Inflammatory macrophage treated with lipopolysaccharide for 1 hour (primary cell): ENCODE data around the gene SLC5A9.
"Not testable (repeated sequence)": the region's sequence is repeated elsewhere in the genome, so short reads cannot be mapped to it uniquely, and the experiment has no call there.

Experiments
- DNase-seq, 2 donors: peaks; one replicate each; pipeline ENCODE4 v3.0.0-alpha.2; 2020 to 2022

The SLC5A9 gene

GRCh38 chr1:48246727-48247126 lies 24.2 kb downstream of the SLC5A9 start:
- peak; percentile 22 to 49 for DNase-seq

GRCh38 chr1:48248356-48248755 lies 25.8 kb downstream of the SLC5A9 start:
- no peak for DNase-seq

GRCh38 chr1:48249868-48250267 lies 27.4 kb downstream of the SLC5A9 start:
- DNase-seq: no peak

DNA sequence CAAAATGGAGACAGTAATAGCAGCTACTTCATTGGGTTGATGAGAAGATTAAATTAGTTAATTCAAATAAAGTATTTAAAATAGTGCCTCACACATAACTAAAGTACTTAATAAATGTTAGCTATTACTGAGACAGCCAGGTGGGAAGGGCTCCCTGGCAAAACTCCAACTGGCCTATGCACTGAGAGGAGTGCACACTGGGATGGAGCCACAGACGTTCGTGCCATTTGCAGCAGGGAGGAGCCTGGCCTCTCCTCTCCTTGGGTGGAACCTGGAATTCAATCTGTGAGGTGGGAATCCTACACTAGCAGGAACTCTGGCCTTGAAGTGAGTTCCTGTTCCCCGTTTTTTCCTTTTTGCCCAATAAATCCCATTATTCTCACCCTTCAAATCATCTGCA lies 28.1 kb downstream of the SLC5A9 start:
- no peak for DNase-seq

DNA sequence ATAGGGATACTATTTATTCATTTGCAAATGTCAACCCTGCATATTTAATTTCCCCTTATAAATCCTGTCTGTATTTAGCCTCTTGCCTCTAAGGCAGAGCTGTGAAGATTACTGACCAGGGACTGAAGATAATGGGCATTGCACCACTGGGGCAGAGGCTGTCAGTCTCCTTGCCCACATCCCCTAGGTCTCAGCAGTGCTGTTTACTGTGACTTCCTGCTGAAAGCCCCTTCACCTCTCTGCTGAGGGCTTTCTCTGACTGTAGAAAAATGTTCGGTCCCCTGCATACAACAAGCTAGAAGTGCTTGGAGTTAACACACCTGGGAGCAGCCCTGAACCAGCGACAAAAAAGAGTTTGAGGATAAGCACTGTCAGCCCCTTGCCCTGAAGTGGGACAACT lies 28.8 kb downstream of the SLC5A9 start:
- DNase-seq: no peak

- DNase-seq: no peak
These were observed 29.3 kb downstream of the SLC5A9 start for GRCh38 chr1:48251821-48252220.

- no peak for DNase-seq
These were observed 31.7 kb downstream of the SLC5A9 start for GRCh38 chr1:48254254-48254653.

DNA sequence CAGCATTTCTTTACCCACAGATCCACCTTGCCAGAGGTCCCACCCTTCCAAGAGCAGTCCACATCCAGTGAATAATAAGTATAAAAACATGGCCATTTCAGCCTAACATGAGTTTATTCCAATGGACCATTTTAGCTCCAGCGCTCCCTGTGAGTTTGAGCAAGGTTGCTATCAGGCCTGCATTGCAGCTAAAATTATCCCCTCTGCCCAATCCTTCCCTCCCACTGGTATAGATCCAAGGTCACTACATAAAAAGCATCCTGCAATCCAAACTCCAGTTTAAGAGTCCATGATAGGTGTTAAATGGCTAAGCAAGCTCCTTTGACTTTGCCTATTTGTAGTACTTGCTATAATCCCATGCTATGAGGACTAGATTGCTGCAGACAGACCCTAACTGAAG lies 35.6 kb downstream of the SLC5A9 start:
- DNase-seq: no peak

- no peak for DNase-seq
These were observed 39.4 kb downstream of the SLC5A9 start for GRCh38 chr1:48261881-48262400.

- no peak for DNase-seq
These were observed 40.5 kb downstream of the SLC5A9 start for GRCh38 chr1:48263041-48263440.

- no peak for DNase-seq
These were observed 44.1 kb downstream of the SLC5A9 start for GRCh38 chr1:48266576-48266975.

DNA sequence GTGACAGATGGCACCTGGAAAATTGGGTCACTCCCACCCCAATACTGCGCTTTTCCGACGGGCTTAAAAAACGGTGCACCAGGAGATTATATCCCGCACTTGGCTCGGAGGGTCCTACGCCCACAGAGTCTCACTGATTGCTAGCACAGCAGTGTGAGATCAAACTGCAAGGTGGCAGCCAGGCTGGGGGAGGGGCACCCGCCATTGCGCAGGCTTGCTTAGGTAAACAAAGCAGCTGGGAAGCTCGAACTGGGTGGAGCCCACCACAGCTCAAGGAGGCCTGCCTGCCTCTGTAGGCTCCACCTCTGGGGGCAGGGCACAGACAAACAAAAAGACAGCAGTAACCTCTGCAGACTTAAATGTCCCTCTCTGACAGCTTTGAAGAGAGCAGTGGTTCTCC lies 54.9 kb downstream of the SLC5A9 start:
- not testable (repeated sequence) for DNase-seq

DNA sequence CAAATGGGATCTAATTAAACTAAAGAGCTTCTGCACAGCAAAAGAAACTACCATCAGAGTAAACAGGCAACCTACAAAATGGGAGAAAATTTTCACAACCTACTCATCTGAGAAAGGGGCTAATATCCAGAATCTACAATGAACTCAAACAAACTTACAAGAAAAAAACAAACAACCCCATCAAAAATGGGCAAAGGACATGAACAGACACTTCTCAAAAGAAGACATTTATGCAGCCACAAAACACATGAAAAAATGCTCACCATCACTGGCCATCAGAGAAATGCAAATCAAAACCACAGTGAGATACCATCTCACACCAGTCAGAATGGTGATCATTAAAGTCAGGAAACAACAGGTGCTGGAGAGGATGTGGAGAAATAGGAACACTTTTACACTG lies 59.8 kb downstream of the SLC5A9 start:
- not testable (repeated sequence) for DNase-seq

GRCh38 chr1:48284696-48285420 lies 62.3 kb downstream of the SLC5A9 start:
- not testable (repeated sequence) for DNase-seq

GRCh38 chr1:48285525-48285924 lies 63.0 kb downstream of the SLC5A9 start:
- DNase-seq: no peak

GRCh38 chr1:48291421-48291820 lies 68.9 kb downstream of the SLC5A9 start:
- DNase-seq: no peak

DNA sequence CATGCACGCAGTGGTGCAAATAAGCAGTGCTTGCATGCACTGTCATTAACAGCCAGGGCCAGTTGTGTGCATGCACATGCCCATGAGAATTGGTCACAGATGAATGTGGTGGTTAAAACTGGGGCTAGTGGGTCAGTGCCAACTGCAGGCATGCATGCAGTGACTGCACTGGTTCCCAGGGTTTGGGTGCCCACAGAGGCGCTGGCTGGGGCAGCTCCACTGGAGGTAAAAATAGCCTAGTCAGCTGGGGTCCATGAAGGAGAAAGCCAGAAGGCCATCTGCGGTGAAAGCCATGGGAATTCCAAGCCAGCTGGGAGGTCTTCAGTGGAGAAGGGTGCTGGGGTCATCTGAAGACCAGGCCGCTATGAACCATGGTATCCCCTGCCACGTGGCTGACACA lies 70.2 kb downstream of the SLC5A9 start:
- DNase-seq: no peak

- not testable (repeated sequence) for DNase-seq
These were observed 71.6 kb downstream of the SLC5A9 start for GRCh38 chr1:48294094-48294493.

DNA sequence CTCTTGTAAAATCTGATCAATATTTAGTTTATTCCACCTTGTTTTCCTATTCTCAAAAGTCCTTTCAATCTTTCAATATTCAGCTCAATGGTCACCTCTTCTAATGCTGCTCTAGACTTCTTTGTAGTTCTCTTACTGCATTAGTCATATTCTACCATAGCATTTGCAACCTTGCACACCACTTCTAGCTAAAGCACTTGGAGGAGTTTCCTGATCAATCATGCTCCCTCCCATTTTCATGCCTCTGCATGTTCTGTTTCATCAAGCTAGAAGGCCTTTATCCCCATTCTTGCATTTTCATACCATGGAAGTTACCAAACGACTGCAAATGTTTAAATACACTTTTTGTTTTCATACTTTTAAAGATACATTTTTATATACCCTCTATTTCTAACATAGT lies 72.1 kb downstream of the SLC5A9 start:
- no peak for DNase-seq
